ENCODE measurements around the gene SBF1. TPM values are rescaled to one million over a fixed set of nuclear protein-coding genes. Genes with fewer than 3 reads are reported as not detected.
"Not testable (repeated sequence)": the region's sequence is repeated elsewhere in the genome, so short reads cannot be mapped to it uniquely, and the experiment has no call there.

SBF1 gene
- total and polyA plus RNA-seq, 7 donors = 13.8 to 67.3 (median 23.2) TPM

GRCh38 chr22:50522806-50523438 is 48.1 kb upstream of the SBF1 start:
- Histone ChIP-seq H3K4me3 (no peak overlapping the region), H3K36me3 (peaks cover 39 to 63% (median 44%) of the 10 kb centered on the region in 4 donors), H3K4me1 (peaks cover 0 to 38% (median 26%) of the 10 kb centered on the region in 4 donors), H3K27me3 (no peaks in the 10 kb centered on the region), H3K9me3 (no peaks in the 10 kb centered on the region), H3K27ac (no peak overlapping the region)
- DNase-seq = no peak
- 73 to 89% methylated on average over 22 of the region's 22 CpGs for WGBS, 2 donors
- TF ChIP-seq POLR2A (IDR thresholded peaks at IDR 0.05) = no peak
- TF ChIP-seq EP300 (IDR thresholded peaks at IDR 0.05) = no peak
- TF ChIP-seq, protein P1, sequence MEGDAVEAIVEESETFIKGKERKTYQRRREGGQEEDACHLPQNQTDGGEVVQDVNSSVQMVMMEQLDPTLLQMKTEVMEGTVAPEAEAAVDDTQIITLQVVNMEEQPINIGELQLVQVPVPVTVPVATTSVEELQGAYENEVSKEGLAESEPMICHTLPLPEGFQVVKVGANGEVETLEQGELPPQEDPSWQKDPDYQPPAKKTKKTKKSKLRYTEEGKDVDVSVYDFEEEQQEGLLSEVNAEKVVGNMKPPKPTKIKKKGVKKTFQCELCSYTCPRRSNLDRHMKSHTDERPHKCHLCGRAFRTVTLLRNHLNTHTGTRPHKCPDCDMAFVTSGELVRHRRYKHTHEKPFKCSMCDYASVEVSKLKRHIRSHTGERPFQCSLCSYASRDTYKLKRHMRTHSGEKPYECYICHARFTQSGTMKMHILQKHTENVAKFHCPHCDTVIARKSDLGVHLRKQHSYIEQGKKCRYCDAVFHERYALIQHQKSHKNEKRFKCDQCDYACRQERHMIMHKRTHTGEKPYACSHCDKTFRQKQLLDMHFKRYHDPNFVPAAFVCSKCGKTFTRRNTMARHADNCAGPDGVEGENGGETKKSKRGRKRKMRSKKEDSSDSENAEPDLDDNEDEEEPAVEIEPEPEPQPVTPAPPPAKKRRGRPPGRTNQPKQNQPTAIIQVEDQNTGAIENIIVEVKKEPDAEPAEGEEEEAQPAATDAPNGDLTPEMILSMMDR (IDR thresholded peaks at IDR 0.05) = no peak
- TF ChIP-seq POLR2AphosphoS5 (IDR thresholded peaks at IDR 0.05) = no peak
- intact Hi-C loops (cut with DNase I) = no loop called here

DNA sequence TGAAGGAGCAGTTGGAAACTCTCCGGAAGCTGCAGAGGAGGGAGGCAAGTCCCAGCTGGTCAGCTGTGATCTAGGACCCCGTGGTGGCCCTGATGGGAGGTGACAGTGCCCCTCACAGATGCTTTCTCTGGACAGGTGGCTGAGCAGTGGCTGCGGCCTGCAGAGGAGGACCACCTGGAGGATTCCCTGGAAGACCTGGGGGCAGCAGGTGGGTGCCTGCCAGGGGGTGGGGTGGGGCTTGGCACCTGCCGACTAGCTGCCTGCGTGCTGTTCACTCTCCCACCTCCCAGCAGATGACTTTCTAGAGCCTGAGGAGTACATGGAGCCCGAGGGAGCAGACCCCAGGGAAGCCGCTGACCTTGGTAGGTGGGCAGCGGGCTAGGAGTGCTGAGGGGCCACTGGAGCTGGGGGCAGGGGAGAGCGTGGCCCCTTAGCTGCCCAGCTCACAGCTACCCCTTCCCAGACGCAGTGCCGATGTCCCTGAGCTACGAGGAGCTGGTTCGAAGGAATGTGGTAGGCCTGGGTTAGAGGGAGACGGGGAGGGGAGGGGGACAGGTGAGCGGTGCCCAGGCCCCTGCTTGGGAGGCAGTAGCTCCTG is 47.5 kb upstream of the SBF1 start:
- no peak overlapping the region for H3K4me3 ChIP-seq
- no peak overlapping the region for H3K27ac ChIP-seq
- 88 to 94% methylated on average over 15 of the region's 15 CpGs for WGBS, 2 donors
- intact Hi-C loops (cut with DNase I) = no loop called here
- peaks cover 45 to 69% (median 50%) of the 10 kb centered on the region in 4 donors for H3K36me3 ChIP-seq
- H3K27me3 ChIP-seq = no peaks in the 10 kb centered on the region
- no peaks in the 10 kb centered on the region for H3K9me3 ChIP-seq
- H3K4me1 ChIP-seq = peaks cover 0 to 36% (median 25%) of the 10 kb centered on the region in 4 donors
- TF ChIP-seq EP300 (IDR thresholded peaks at IDR 0.05) (no peak), POLR2AphosphoS5 (IDR thresholded peaks at IDR 0.05) (no peak), POLR2A (IDR thresholded peaks at IDR 0.05) (no peak)
- TF ChIP-seq, protein P1 (IDR thresholded peaks at IDR 0.05) = no peak
- DNase-seq = no peak

GRCh38 chr22:50521710-50522109 is 46.9 kb upstream of the SBF1 start:
- Histone ChIP-seq H3K4me3 (no peak overlapping the region), H3K27me3 (no peaks in the 10 kb centered on the region), H3K36me3 (peaks cover 45 to 75% (median 53%) of the 10 kb centered on the region in 4 donors), H3K4me1 (peaks cover 0 to 30% (median 20%) of the 10 kb centered on the region in 4 donors), H3K27ac (no peak overlapping the region), H3K9me3 (no peaks in the 10 kb centered on the region)
- 88 to 95% methylated on average over 10 of the region's 10 CpGs for WGBS, 2 donors
- TF ChIP-seq POLR2AphosphoS5 (IDR thresholded peaks at IDR 0.05) (no peak), EP300 (IDR thresholded peaks at IDR 0.05) (no peak), POLR2A (IDR thresholded peaks at IDR 0.05) (no peak)
- TF ChIP-seq, protein P1 (IDR thresholded peaks at IDR 0.05) = no peak
- intact Hi-C loops (cut with DNase I) = no loop called here
- DNase-seq = no peak

DNA sequence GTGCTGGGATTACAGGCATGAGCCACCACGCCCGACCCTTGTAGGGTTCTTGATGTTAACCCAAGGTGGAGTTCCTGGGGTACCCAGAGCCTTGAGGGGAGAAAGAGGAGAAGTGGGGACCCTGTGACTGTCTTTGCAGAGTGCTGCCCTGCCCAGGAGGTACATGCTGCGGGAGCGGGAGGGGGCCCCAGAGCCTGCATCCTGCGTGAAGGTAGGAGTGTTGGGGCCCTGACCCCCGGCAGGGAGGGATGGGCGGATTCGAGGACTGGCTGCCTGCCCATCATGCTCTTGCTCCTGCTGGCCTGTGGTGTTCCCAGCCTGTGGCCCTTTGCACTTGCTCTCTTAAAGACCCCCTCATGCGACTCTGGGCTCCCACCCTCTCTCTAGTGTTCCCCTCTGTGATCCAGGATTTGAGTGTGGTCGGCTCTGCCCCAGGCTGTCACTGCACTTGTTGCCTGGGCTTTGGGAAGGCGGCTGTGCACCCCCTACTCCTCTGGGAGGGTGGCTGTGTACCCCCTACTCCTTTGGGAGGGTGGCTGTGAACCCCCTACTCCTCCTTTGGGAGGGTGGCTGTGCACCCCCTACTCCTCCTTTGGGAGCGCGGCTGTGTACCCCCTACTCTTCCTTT is 46.1 kb upstream of the SBF1 start:
- TF ChIP-seq, protein P1 (IDR thresholded peaks at IDR 0.05) = no peak
- no peak for TF ChIP-seq EP300 (IDR thresholded peaks at IDR 0.05)
- no peak for TF ChIP-seq POLR2A (IDR thresholded peaks at IDR 0.05)
- TF ChIP-seq POLR2AphosphoS5 (IDR thresholded peaks at IDR 0.05) = no peak
- H3K4me1 ChIP-seq = peaks cover 0 to 22% (median 14%) of the 10 kb centered on the region in 4 donors
- H3K27me3 ChIP-seq = no peaks in the 10 kb centered on the region
- H3K36me3 ChIP-seq = peaks cover 45 to 80% (median 54%) of the 10 kb centered on the region in 4 donors
- intact Hi-C loops (cut with DNase I) = no loop called here
- no peak overlapping the region for H3K27ac ChIP-seq
- no peaks in the 10 kb centered on the region for H3K9me3 ChIP-seq
- DNase-seq = no peak
- H3K4me3 ChIP-seq = no peak overlapping the region
- 93 to 95% methylated on average over 13 of the region's 13 CpGs for WGBS, 2 donors

DNA sequence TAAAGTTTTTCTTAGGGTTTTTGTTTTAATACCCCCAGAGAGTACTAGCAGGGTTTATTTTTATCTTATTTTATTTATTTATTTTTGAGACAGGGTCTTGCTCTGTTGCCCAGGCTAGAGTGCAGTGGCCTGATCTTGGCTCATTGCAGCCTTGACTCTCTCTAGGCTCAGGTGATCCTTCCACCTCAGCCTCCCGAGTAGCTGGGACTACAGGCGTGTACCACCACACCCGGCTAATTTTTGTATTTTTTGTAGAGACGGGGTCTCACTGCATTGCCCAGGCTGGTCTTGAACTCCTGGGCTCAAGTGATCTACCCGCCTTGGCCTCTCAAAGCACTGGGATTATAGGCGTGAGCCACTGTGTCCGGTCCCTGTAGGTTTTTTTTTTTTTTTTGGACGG is 45.3 kb upstream of the SBF1 start:
- H3K27me3 ChIP-seq; H3K9me3 ChIP-seq; H3K4me3 ChIP-seq; H3K27ac ChIP-seq; DNase-seq; intact Hi-C loops (cut with DNase I): not testable (repeated sequence)
- WGBS, 2 donors = 96% methylated on average over 8 of the region's 8 CpGs
- Histone ChIP-seq H3K36me3 (peaks cover 45 to 80% (median 54%) of the 10 kb centered on the region in 4 donors), H3K4me1 (peaks cover 0 to 19% (median 13%) of the 10 kb centered on the region in 4 donors)

All from sigmoid colon (tissue), 7 donors.